Measurements from ENCODE around the gene ANKRD40CL.
"Not testable (repeated sequence)": the region's sequence is repeated elsewhere in the genome, so short reads cannot be mapped to it uniquely, and the experiment has no call there.

ANKRD40CL gene, protein sequence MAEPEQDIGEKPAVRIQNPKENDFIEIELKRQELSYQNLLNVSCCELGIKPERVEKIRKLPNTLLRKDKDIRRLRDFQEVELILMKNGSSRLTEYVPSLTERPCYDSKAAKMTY

DNA sequence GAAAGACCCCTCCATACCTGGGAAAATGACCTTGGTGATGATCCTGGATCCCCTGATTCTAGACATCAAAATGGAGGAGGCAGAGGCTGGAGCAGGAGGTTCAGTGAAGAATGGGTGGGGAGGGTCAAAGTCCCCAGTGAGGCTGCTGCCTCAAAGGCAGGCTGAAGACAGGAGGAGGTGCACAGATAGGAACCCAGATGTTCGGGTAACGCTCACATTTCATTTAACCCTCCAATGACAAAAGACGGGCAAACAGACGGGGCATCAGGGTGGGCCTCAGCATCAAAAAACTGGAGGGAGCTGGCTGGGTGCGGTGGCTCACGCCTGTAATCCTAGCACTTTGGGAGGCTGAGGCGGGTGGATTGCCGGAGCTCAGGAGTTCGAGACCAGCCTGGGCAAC is at the start of gene ANKRD40CL:
TSS of gene ANKRD40CL (minus strand) at position 73 of the 400 bp plus-strand sequence. CDS start 605 bp downstream, outside the sequence.
- no peak for DNase-seq (ENCODE audit: low read depth)

GRCh38 chr17:50816271-50816670 is 49.0 kb upstream of the ANKRD40CL start:
- DNase-seq (ENCODE audit: low read depth): no peak

GRCh38 chr17:50815400-50815799 is 48.1 kb upstream of the ANKRD40CL start:
- no peak for DNase-seq (ENCODE audit: low read depth)

DNA sequence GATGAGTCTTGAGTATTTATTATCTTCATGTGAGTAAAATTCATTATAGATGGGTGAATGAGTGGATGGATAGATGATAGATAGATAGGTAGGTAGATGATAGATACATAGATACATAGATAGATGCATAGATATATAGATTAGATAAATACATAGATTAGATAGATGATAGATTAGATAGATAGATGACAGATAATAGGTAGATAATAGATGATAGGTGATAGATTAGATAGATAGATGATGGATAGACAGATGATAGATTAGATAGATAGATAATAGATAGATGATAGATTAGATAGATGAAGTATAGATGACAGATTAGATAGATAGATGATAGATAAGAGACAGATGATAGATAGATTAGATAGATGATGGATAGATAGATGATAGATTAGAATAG is 46.3 kb upstream of the ANKRD40CL start:
- no peak for DNase-seq (ENCODE audit: low read depth)

GRCh38 chr17:50808888-50809287 is 41.6 kb upstream of the ANKRD40CL start:
- no peak for DNase-seq (ENCODE audit: low read depth)

- no peak for DNase-seq (ENCODE audit: low read depth)
These were observed 41.1 kb upstream of the ANKRD40CL start for GRCh38 chr17:50808413-50808812.

DNA sequence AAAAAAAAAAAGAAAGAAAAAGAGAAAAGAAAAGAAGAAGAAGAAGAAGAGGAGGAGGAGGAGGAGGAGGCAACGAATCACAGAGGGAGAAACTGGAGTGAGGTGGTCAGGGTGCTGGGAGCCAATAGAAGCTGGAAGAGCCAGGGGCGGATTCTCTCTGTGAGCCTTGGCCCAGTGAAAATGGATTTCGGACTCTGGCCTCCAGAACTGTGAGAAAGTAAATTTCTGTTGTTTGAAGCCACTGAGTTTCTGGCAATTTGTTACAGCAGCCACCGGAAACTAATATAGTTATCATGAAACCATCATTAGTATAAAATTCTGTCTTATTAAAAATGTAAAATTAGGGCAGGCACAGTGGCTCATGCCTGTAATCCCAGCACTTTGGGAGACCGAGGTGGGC is 40.4 kb upstream of the ANKRD40CL start:
- no peak for DNase-seq (ENCODE audit: low read depth)

DNA sequence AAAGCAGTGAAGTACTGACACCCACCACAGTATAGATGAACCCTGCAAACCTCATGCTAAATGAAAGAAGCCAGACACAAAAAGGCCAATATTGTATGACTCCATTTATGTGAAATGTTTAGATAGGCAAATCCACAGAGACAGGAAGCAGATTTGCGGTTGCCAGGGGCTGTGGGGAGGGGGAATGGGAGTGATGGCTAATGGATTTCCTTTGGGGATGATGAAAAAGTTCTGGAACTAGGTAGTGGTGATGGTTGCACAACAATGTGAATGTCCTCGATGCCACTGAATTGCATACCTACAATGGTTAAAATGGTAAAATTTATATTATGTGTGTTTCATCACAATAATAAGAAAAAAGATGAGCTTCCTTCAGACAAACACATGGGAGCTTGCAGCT is 39.7 kb upstream of the ANKRD40CL start:
- no peak for DNase-seq (ENCODE audit: low read depth)

DNA sequence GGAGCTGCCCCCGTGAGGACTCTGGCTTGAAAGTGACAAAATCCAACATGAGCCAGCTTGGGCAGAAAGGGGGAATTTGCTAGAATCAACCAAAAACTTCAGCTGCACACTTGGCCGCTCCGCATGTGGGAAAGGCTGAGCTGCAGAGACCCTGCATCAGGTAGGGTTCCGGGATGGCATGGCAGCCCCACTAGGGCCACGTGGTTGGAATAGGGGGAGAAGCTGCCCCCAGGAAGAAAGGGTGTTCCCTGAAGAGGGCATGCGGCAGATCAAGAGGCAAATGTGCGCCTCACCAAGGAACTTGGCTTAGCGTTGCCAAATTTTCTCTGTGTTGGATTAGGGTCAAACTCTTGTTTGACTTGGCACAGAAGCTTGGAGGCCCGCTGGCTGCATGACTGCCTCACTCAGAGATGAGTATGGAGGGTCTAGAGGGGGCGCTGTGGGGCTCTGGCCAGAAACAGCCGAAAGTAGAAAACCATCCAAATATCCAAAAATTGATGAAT is 38.9 kb upstream of the ANKRD40CL start:
- DNase-seq (ENCODE audit: low read depth): no peak

- DNase-seq (ENCODE audit: low read depth): no peak
These were observed 38.2 kb upstream of the ANKRD40CL start for GRCh38 chr17:50805486-50805885.

DNA sequence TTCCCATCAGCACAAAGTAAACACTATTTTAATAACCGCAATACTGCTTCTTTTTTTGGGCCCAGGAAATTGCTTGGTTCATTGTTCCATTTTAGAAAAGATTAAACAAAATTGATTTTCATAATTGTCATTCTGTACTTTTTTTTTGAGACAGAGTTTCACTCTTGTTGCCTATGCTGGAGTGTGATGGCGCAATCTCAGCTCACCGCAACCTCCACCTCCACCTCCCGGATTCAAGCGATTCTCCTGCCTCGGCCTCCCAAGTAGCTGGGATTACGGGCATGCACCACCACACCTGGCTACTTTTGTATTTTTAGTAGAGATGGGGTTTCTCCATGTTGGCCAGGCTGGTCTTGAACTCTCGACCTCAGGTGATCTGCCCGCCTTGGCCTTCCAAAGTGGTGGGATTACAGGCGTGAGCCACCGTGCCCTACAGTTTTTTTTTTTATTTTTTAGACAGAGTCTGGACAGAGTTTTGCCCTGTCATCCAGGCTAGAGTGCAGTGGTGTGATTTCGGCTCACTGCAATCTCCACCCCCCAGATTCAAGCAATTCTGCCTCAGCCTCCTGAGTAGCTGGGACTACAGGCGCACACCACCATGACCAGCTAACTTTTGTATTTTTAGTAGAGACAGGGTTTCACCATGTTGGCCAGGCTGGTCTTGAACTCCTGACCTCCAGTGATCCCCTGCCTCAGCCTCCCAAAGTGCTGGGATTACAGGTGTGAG is 37.6 kb upstream of the ANKRD40CL start:
- not testable (repeated sequence) for DNase-seq (ENCODE audit: low read depth)

DNA sequence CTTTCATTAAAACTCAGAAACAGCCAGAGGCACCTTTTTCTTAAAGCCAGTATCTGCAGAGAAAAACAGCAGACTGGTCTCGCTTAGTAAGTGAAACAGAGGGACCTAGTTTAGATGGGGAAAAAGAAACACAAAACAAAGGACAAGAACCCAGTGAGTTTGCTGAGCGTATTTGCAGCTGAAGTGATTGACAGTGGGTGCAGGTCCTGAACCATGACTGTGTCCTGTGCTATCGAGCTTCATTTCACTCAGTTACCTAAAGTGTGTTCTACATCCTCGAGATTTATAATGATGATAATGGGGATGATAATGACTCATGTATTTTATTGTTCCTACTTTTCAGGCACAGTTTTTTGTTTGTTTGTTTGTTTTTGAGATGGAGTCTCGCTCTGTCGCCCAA is 36.4 kb upstream of the ANKRD40CL start:
- DNase-seq (ENCODE audit: low read depth): no peak

GRCh38 chr17:50802609-50803571 is 35.6 kb upstream of the ANKRD40CL start:
- DNase-seq (ENCODE audit: low read depth): no peak

- no peak for DNase-seq (ENCODE audit: low read depth)
These were observed 32.9 kb upstream of the ANKRD40CL start for GRCh38 chr17:50800196-50800700.

DNA sequence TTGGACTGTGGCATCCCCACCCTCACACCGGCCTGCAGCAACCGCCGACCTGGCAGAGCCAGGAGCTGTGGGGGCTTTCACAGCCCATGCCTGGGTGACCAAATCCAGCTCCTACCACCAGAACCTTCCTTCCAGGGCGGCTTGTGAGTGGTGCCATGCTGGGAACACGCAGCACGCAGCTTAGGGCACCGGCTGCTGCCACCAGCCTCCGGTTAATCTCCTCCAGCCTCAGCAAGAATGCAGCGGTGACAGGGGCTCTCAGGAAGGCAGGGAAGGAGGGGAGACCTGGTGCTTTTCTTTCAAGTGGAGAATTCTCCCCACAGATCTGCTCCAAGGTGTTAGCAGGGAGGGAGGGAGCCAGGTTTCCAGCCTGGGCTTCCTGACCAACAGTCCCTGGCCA is 32.3 kb upstream of the ANKRD40CL start:
- DNase-seq (ENCODE audit: low read depth): no peak

- no peak for DNase-seq (ENCODE audit: low read depth)
These were observed 31.3 kb upstream of the ANKRD40CL start for GRCh38 chr17:50798424-50799288.

- DNase-seq (ENCODE audit: low read depth): no peak
These were observed 30.0 kb upstream of the ANKRD40CL start for GRCh38 chr17:50797135-50797810.

GRCh38 chr17:50794361-50794760 is 27.0 kb upstream of the ANKRD40CL start:
- DNase-seq (ENCODE audit: low read depth): no peak

DNA sequence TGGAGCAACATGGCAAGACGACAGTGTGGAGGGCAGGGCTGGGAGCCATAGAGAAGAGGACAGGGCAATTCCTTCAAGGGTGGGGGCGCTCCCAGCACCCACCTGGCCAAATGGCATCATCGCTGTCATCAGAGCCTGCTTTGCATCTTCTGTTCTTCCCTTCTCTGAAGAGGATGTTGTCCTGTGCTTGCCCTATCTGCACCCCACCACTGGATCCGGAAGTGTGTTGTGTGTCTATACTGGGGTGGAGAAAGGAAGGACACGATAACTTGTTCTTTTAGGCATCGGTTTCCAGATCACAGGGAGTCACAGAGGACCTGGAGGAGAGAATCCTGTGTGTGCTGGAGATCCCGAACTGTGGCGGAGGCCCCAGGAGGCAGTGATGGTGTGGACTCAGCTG is 25.7 kb upstream of the ANKRD40CL start:
- no peak for DNase-seq (ENCODE audit: low read depth)

- DNase-seq (ENCODE audit: low read depth): no peak
These were observed 24.8 kb upstream of the ANKRD40CL start for GRCh38 chr17:50792132-50792531.

DNA sequence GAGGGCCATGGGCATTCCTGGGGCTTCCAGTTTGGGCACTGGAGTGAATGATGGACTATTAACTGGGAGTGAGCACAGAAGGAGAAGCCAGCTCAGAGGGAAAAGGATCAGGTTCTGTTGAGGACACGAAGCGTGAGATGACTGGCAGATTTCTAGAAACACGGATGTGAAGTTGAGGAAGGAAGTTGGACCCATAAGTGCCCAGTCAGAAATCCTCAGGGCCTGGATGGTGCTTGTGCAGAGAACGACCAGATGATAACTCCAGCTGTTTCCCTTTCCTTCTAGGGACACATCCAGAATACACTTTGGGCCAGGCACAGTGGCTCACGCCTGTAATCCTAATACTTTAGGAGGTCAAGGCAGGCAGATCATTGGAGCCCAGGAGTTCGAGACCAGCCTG is 23.3 kb upstream of the ANKRD40CL start:
- DNase-seq (ENCODE audit: low read depth): no peak

All from stimulated activated CD8-positive, alpha-beta memory T cell treated with anti-CD3 and anti-CD28 coated beads, Interleukin-4, amount 100 ng/mL, for 24 hours (primary cell).